Common myeloid progenitor, CD34-positive (primary cell): Measurements from ENCODE around the gene GABBR2.

Experiments used
- CTCF ChIA-PET: fragments of 350-600 bp; sonication (Branson Sonifier 250); formaldehyde crosslinking; loops from one replicate; lab custom pipeline; 2021; ENCODE audit warnings: antibody characterized with exemption; lab: Charles Lee
- POLR2A ChIA-PET: fragments of 350-600 bp; sonication (Branson Sonifier 250); formaldehyde crosslinking; loops from one replicate; lab custom pipeline; 2021; ENCODE audit warnings: antibody characterized with exemption; lab: Charles Lee
- DNase-seq, 3 donors: peaks; one replicate each; pipeline versions ENCODE4 v3.0.0 to v3.0.0-alpha.2; 2013
- H3K27ac ChIP-seq, 2 experiments: 1 replicate in 1 of 2; 2 replicates in 1 of 2; pipeline ENCODE4 v1.7.0; 2013; ENCODE audit warnings: inconsistent platforms in 2 of 2, low read length in 2 of 2, mild to moderate bottlenecking in 2 of 2, low read depth in 1 of 2, moderate library complexity in 1 of 2; ENCODE audit not compliant: severe bottlenecking in 2 of 2, insufficient read depth in 1 of 2, poor library complexity in 1 of 2
- H3K27me3 ChIP-seq, 5 experiments: replicated peaks in 2 of 5; 1 replicate in 3 of 5; 2 replicates in 2 of 5; pipeline versions ENCODE4 v1.6.1 to v1.7.0; 2013; ENCODE audit warnings: low read length in 4 of 5, mild to moderate bottlenecking in 2 of 5, moderate library complexity in 2 of 5, inconsistent platforms in 1 of 5; ENCODE audit not compliant: insufficient read depth in 5 of 5, control insufficient read depth in 4 of 5
- H3K36me3 ChIP-seq, 4 experiments: 1 replicate in 2 of 4; 2 replicates in 2 of 4; pipeline versions ENCODE4 v1.6.1 to v1.7.0; 2013; ENCODE audit warnings: low read length in 3 of 4, control low read depth in 1 of 4, mild to moderate bottlenecking in 1 of 4; ENCODE audit not compliant: control insufficient read depth in 4 of 4, insufficient read depth in 4 of 4
- H3K4me1 ChIP-seq, 4 experiments: 1 replicate in 3 of 4; 2 replicates in 1 of 4; pipeline versions ENCODE4 v1.6.1 to v1.7.1; 2013; ENCODE audit warnings: low read length in 3 of 4, mild to moderate bottlenecking in 3 of 4, control low read depth in 1 of 4, inconsistent platforms in 1 of 4, moderate library complexity in 1 of 4; ENCODE audit not compliant: control insufficient read depth in 4 of 4, insufficient read depth in 4 of 4; ENCODE audit errors: control extremely low read depth in 1 of 4
- H3K4me3 ChIP-seq, 7 experiments: 1 replicate in 4 of 7; 2 replicates in 3 of 7; pipeline versions ENCODE4 v1.5.1 to v1.7.0; 2013; ENCODE audit warnings: mild to moderate bottlenecking in 7 of 7, low read length in 6 of 7, moderate library complexity in 6 of 7, inconsistent platforms in 2 of 7, low read depth in 2 of 7, control low read depth in 1 of 7; ENCODE audit not compliant: insufficient read depth in 4 of 7, control insufficient read depth in 1 of 7; ENCODE audit errors: extremely low read depth in 1 of 7
- H3K9me3 ChIP-seq, 5 experiments: 1 replicate in 4 of 5; 2 replicates in 1 of 5; pipeline versions ENCODE4 v1.6.1 to v1.7.1; 2013; ENCODE audit warnings: low read length in 4 of 5, mild to moderate bottlenecking in 2 of 5, inconsistent platforms in 1 of 5, low read depth in 1 of 5, moderate library complexity in 1 of 5; ENCODE audit not compliant: control insufficient read depth in 4 of 5, insufficient read depth in 2 of 5; ENCODE audit errors: control extremely low read depth in 1 of 5
- WGBS: methylation state at CpG from one replicate; pipeline ENCODE4 v1.1.5; 2013; ENCODE audit not compliant: insufficient coverage; 5-methylcytosine and 5-hydroxymethylcytosine counted together

Gene GABBR2

GRCh38 chr9:98673681-98674080 is 35.1 kb downstream of the GABBR2 start:
- peaks cover 0 to 15% (median 2%) of the 10 kb centered on the region in 5 experiments for H3K9me3 ChIP-seq
- H3K27ac ChIP-seq = no peak overlapping the region
- peaks cover 0 to 17% (median 11%) of the 10 kb centered on the region in 5 experiments for H3K27me3 ChIP-seq
- no peaks in the 10 kb centered on the region for H3K36me3 ChIP-seq
- no peak overlapping the region for H3K4me3 ChIP-seq
- 57% methylated on average over 2 of the region's 5 CpGs for WGBS
- POLR2A ChIA-PET = no interaction called here
- DNase-seq = no peak
- H3K4me1 ChIP-seq = no peaks in the 10 kb centered on the region
- CTCF ChIA-PET = no interaction called here

- Histone ChIP-seq H3K27me3 (no peaks in the 10 kb centered on the region), H3K27ac (no peak overlapping the region), H3K9me3 (peaks cover 0 to 4% (median 0%) of the 10 kb centered on the region in 5 experiments), H3K4me1 (no peaks in the 10 kb centered on the region), H3K4me3 (no peak overlapping the region), H3K36me3 (no peaks in the 10 kb centered on the region)
- whole genome bisulfite sequencing = 95% methylated on average over 2 of the region's 4 CpGs
- ChIA-PET CTCF (interaction anchor here (1.2 kb wide), 1 partner anchor 11 kb away, joined by 3 read pairs; no protein-coding TSS in a partner anchor), POLR2A (no interaction called here)
- no peak for DNase-seq
Measured at GRCh38 chr9:98667005-98667640, 41.6 kb downstream of the GABBR2 start.

GRCh38 chr9:98665501-98665900 is 43.2 kb downstream of the GABBR2 start:
- ChIA-PET CTCF (no interaction called here), POLR2A (no interaction called here)
- no peak overlapping the region for H3K4me3 ChIP-seq
- DNase-seq = no peak
- no peaks in the 10 kb centered on the region for H3K9me3 ChIP-seq
- 69% methylated on average over 4 of the region's 4 CpGs for WGBS
- no peaks in the 10 kb centered on the region for H3K4me1 ChIP-seq
- H3K27ac ChIP-seq = no peak overlapping the region
- H3K27me3 ChIP-seq = no peaks in the 10 kb centered on the region
- no peaks in the 10 kb centered on the region for H3K36me3 ChIP-seq

GRCh38 chr9:98660541-98660940 is 48.2 kb downstream of the GABBR2 start:
- no peaks in the 10 kb centered on the region for H3K36me3 ChIP-seq
- POLR2A ChIA-PET = no interaction called here
- CTCF ChIA-PET = no interaction called here
- H3K9me3 ChIP-seq = no peaks in the 10 kb centered on the region
- 57% methylated on average over 3 of the region's 4 CpGs for WGBS
- no peaks in the 10 kb centered on the region for H3K27me3 ChIP-seq
- no peak overlapping the region for H3K27ac ChIP-seq
- no peak overlapping the region for H3K4me3 ChIP-seq
- H3K4me1 ChIP-seq = no peaks in the 10 kb centered on the region
- no peak for DNase-seq

GRCh38 chr9:98658951-98659351 is 49.8 kb downstream of the GABBR2 start:
- no peak for DNase-seq
- no peaks in the 10 kb centered on the region for H3K36me3 ChIP-seq
- no CpG with 5 or more reads among the region's 1 CpG for WGBS
- no peaks in the 10 kb centered on the region for H3K4me1 ChIP-seq
- no peak overlapping the region for H3K27ac ChIP-seq
- no peak overlapping the region for H3K4me3 ChIP-seq
- no peaks in the 10 kb centered on the region for H3K9me3 ChIP-seq
- peaks cover 0 to 2% (median 0%) of the 10 kb centered on the region in 5 experiments for H3K27me3 ChIP-seq
- ChIA-PET CTCF (no interaction called here), POLR2A (no interaction called here)

GRCh38 chr9:98657897-98658296 is 50.8 kb downstream of the GABBR2 start:
- Histone ChIP-seq H3K4me3 (no peak overlapping the region), H3K27me3 (peaks cover 0 to 3% (median 0%) of the 10 kb centered on the region in 5 experiments), H3K9me3 (no peaks in the 10 kb centered on the region), H3K36me3 (no peaks in the 10 kb centered on the region), H3K27ac (no peak overlapping the region), H3K4me1 (no peaks in the 10 kb centered on the region)
- POLR2A ChIA-PET = no interaction called here
- WGBS = 90% methylated on average over 4 of the region's 4 CpGs
- CTCF ChIA-PET = no interaction called here
- no peak for DNase-seq

- no peak overlapping the region for H3K27ac ChIP-seq
- ChIA-PET POLR2A (interaction anchor here (0.6 kb wide), 1 partner anchor 109 kb away, joined by 3 read pairs; no protein-coding TSS in a partner anchor), CTCF (no interaction called here)
- H3K36me3 ChIP-seq = no peaks in the 10 kb centered on the region
- no peak overlapping the region for H3K4me3 ChIP-seq
- H3K9me3 ChIP-seq = no peaks in the 10 kb centered on the region
- DNase-seq = no peak
- WGBS = no CpG with 5 or more reads among the region's 2 CpGs
- H3K27me3 ChIP-seq = peaks cover 0 to 8% (median 3%) of the 10 kb centered on the region in 5 experiments
- no peaks in the 10 kb centered on the region for H3K4me1 ChIP-seq
Measured at GRCh38 chr9:98656511-98656910, 52.2 kb downstream of the GABBR2 start.
